ENCODE results near the gene RAPGEF4.

DNA sequence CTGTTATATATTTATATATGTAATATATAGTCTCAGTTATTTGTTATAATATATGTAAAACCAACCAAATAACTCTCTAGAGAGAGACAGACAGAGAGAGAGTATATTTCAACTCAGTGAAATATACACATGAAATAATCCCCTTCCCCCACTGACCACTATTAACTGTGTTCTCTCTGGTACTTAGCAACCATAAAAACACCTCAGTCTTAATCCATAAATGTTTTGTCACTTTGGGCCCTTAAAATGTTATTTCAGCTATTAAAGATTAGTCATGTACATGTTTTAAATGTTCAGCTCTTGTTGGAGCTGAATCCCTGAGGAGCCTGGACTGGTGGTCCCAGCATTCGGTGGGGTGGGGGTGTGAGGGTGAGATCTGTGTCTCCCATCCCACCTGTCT, 217.8 kb downstream of the RAPGEF4 start:
- TF ChIP-seq, protein P1, sequence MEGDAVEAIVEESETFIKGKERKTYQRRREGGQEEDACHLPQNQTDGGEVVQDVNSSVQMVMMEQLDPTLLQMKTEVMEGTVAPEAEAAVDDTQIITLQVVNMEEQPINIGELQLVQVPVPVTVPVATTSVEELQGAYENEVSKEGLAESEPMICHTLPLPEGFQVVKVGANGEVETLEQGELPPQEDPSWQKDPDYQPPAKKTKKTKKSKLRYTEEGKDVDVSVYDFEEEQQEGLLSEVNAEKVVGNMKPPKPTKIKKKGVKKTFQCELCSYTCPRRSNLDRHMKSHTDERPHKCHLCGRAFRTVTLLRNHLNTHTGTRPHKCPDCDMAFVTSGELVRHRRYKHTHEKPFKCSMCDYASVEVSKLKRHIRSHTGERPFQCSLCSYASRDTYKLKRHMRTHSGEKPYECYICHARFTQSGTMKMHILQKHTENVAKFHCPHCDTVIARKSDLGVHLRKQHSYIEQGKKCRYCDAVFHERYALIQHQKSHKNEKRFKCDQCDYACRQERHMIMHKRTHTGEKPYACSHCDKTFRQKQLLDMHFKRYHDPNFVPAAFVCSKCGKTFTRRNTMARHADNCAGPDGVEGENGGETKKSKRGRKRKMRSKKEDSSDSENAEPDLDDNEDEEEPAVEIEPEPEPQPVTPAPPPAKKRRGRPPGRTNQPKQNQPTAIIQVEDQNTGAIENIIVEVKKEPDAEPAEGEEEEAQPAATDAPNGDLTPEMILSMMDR (tag by site-specific recombination; IDR thresholded peaks at IDR 0.05) = no peak
- no peak for TF ChIP-seq ZBTB48 (tag by site-specific recombination; IDR thresholded peaks at IDR 0.05)
- no peak for TF ChIP-seq BCL11A (tag by site-specific recombination; IDR thresholded peaks at IDR 0.05; ENCODE audit: low read depth)
- TF ChIP-seq ZNF335 (tag by site-specific recombination; conservative IDR thresholded peaks at IDR 0.05) = no peak
- no peak for TF ChIP-seq ZBTB49 (tag by site-specific recombination; IDR thresholded peaks at IDR 0.05; ENCODE audit: low read depth)
- TF ChIP-seq ZBTB8A (tag by site-specific recombination; IDR thresholded peaks at IDR 0.05) = no peak
- TF ChIP-seq ZNF114 (tag by site-specific recombination; IDR thresholded peaks at IDR 0.05) = no peak
- no peak for TF ChIP-seq TCF7L2 (IDR thresholded peaks at IDR 0.05; ENCODE audit: borderline replicate concordance, low read depth, low read length)
- TF ChIP-seq PRDM10 (tag by site-specific recombination; IDR thresholded peaks at IDR 0.05) = no peak
- no peak for TF ChIP-seq ZNF138 (tag by site-specific recombination; IDR thresholded peaks at IDR 0.05; ENCODE audit: borderline replicate concordance)
